HCT116 (cell line): Measurements from ENCODE around the gene PEAK1. TPM values are rescaled to one million over a fixed set of nuclear protein-coding genes. Genes with fewer than 3 reads are reported as not detected.

Source experiments
- ATAC-seq: fragments of 200-7000 bp; cut with Tn5 transposase; 2 replicates; pipeline ENCODE4 v1.9.1; 2020; ENCODE audit warnings: mild to moderate bottlenecking, moderate library complexity
- BruUV-seq: library from RNA; stranded (reverse); fragments of 400-500 nt; replicated peaks from 2 replicates; lab custom pipeline; 2021; lab: Mats Ljungman, UMichigan
- CTCF ChIA-PET: fragments of 300-600 bp; sonication (Branson Sonifier 250); formaldehyde crosslinking; loops from one replicate; lab custom pipeline; 2021; ENCODE audit warnings: antibody characterized with exemption; lab: Charles Lee
- POLR2A ChIA-PET: fragments of 300-600, 350-600 bp; sonication (Branson Sonifier 250); formaldehyde crosslinking; loops from one replicate; lab custom pipeline; 2021; ENCODE audit warnings: antibody characterized with exemption; lab: Charles Lee
- RAD21 ChIA-PET, 2 experiments: fragments of 300-600 bp; sonication (Branson Sonifier 250); formaldehyde crosslinking; loops; one replicate each; lab custom pipeline; 2023; ENCODE audit warnings: low total read pairs in 2 of 2; ENCODE audit not compliant: uncharacterized antibody in 2 of 2, unreplicated experiment in 2 of 2, low non-redundant PET in 1 of 2; lab: Charles Lee
- DNase-seq: peaks from one replicate; pipeline ENCODE4 v3.0.0-alpha.2; 2010; ENCODE audit warnings: low read depth, low spot score
- H2AFZ ChIP-seq: fragments of 200-600 bp; shearing (Covaris generic), sonication (generic); 2 replicates; pipeline ENCODE4 v1.6.1; 2017; ENCODE audit warnings: low read depth, mixed run types, mixed read lengths, antibody characterized with exemption, low read length; ENCODE audit not compliant: poor library complexity, severe bottlenecking
- H3K27ac ChIP-seq: 2 replicates; pipeline ENCODE4 v1.5.1; 2012; ENCODE audit warnings: low read depth, low read length
- H3K27me3 ChIP-seq: fragments of 200-600 bp; sonication (generic); 2 replicates; pipeline ENCODE4 v1.6.1; 2016; ENCODE audit warnings: mixed run types, low read length, mixed read lengths; ENCODE audit not compliant: insufficient read depth
- H3K36me3 ChIP-seq, 2 experiments: fragments of 200-500 bp in 1 of 2; fragments of 200-600 bp in 1 of 2; sonication (Bioruptor generic) in 1 of 2; sonication (generic) in 1 of 2; 2 replicates each; pipeline versions ENCODE4 v1.5.1 to v1.6.1; 2014 to 2016; ENCODE audit warnings: low read length in 2 of 2, inconsistent platforms in 1 of 2, mixed read lengths in 1 of 2, mixed run types in 1 of 2; ENCODE audit not compliant: insufficient read depth in 2 of 2, control insufficient read depth in 1 of 2
- H3K4me1 ChIP-seq, 2 experiments: fragments of 200-600 bp in 1 of 2; sonication (generic) in 1 of 2; 2 replicates each; pipeline versions ENCODE4 v1.5.1 to v1.6.1; 2012 to 2017; ENCODE audit warnings: low read length in 2 of 2, inconsistent platforms in 1 of 2, mild to moderate bottlenecking in 1 of 2, mixed read lengths in 1 of 2, mixed run types in 1 of 2, moderate library complexity in 1 of 2; ENCODE audit not compliant: insufficient read depth in 2 of 2, control insufficient read depth in 1 of 2
- H3K4me2 ChIP-seq: fragments of 200-600 bp; sonication (generic); 2 replicates; pipeline ENCODE4 v1.6.1; 2017; ENCODE audit warnings: mixed run types, low read length, mixed read lengths
- H3K4me3 ChIP-seq, 2 experiments: fragments of 200-600 bp in 1 of 2; sonication (generic) in 1 of 2; replicated peaks in 1 of 2; 2 replicates each; pipeline ENCODE4 v1.5.1; 2011 to 2016; ENCODE audit warnings: low read length in 2 of 2, control low read depth in 1 of 2, low read depth in 1 of 2, mild to moderate bottlenecking in 1 of 2, mixed read lengths in 1 of 2, mixed run types in 1 of 2
- H3K79me2 ChIP-seq: fragments of 200-600 bp; sonication (generic); 2 replicates; pipeline ENCODE4 v1.6.1; 2017; ENCODE audit warnings: mild to moderate bottlenecking, mixed run types, low read length, moderate library complexity, mixed read lengths; ENCODE audit not compliant: insufficient read depth
- H3K9ac ChIP-seq: fragments of 200-600 bp; sonication (generic); 2 replicates; pipeline ENCODE4 v1.6.1; 2016; ENCODE audit warnings: low read length, mixed read lengths
- H3K9me2 ChIP-seq: fragments of 200-600 bp; sonication (generic), shearing (Covaris generic); 2 replicates; pipeline ENCODE4 v1.6.1; 2017; ENCODE audit warnings: mixed run types, mild to moderate bottlenecking, moderate library complexity; ENCODE audit not compliant: insufficient read depth
- H3K9me3 ChIP-seq, 2 experiments: fragments of 200-500 bp in 1 of 2; fragments of 200-600 bp in 1 of 2; sonication (Bioruptor generic) in 1 of 2; sonication (generic) in 1 of 2; 2 replicates each; pipeline ENCODE4 v1.6.1; 2014 to 2017; ENCODE audit warnings: low read length in 2 of 2, mixed read lengths in 2 of 2, inconsistent platforms in 1 of 2, low read depth in 1 of 2, mild to moderate bottlenecking in 1 of 2, mixed run types in 1 of 2, moderate library complexity in 1 of 2; ENCODE audit not compliant: control insufficient read depth in 1 of 2, insufficient read depth in 1 of 2
- H4K20me1 ChIP-seq: fragments of 200-600 bp; sonication (generic), shearing (Covaris generic); 2 replicates; pipeline ENCODE4 v1.6.1; 2017; ENCODE audit warnings: mixed run types, mild to moderate bottlenecking, moderate library complexity; ENCODE audit not compliant: insufficient read depth
- CBX3 ChIP-seq: IDR thresholded peaks from 2 replicates; pipeline ENCODE4 v1.6.1; 2012; ENCODE audit warnings: low read depth
- EGR1 ChIP-seq: IDR thresholded peaks from 2 replicates; pipeline ENCODE4 v1.6.1; 2012; ENCODE audit warnings: low read depth
- ELF1 ChIP-seq: IDR thresholded peaks from 2 replicates; pipeline ENCODE4 v1.6.1; 2012; ENCODE audit warnings: low read depth, borderline replicate concordance
- EZH2 ChIP-seq: fragments of 200-600 bp; sonication (generic); IDR thresholded peaks from 2 replicates; pipeline ENCODE4 v1.6.1; 2017; ENCODE audit warnings: antibody characterized with exemption, mixed run types
- EZH2phosphoT487 ChIP-seq: fragments of 200-600 bp; IDR thresholded peaks from 2 replicates; pipeline ENCODE4 v1.6.1; 2018; ENCODE audit warnings: antibody characterized with exemption, borderline replicate concordance
- FOSL1 ChIP-seq: IDR thresholded peaks from 2 replicates; pipeline ENCODE4 v1.6.1; 2012; ENCODE audit warnings: low read depth
- JUND ChIP-seq: IDR thresholded peaks from 2 replicates; pipeline ENCODE4 v1.6.1; 2012
- SIN3A ChIP-seq: IDR thresholded peaks from 2 replicates; pipeline ENCODE4 v1.6.1; 2012; ENCODE audit warnings: low read depth
- SP1 ChIP-seq: IDR thresholded peaks from 2 replicates; pipeline ENCODE4 v1.6.1; 2012; ENCODE audit warnings: low read depth
- SRF ChIP-seq: IDR thresholded peaks from 2 replicates; pipeline ENCODE4 v1.6.1; 2012; ENCODE audit warnings: low read depth
- ZFX ChIP-seq: fragments of 450-650 bp; IDR thresholded peaks from 2 replicates; pipeline ENCODE4 v1.6.1; 2017
- ZNF274 ChIP-seq: fragments of 200-500 bp; sonication (Bioruptor generic); IDR thresholded peaks from 2 replicates; pipeline ENCODE4 v1.6.1; 2014; ENCODE audit warnings: mild to moderate bottlenecking, low read depth, low read length, inconsistent platforms
- intact Hi-C: fragments of 100-400 bp; cut with micrococcal nuclease; formaldehyde crosslinking; loops from 2 replicates; pipeline ENCODE4 v1.10.0; 2022
- total RNA-seq: library from RNA; stranded (reverse); gene quantifications from one replicate; pipeline ENCODE4 v1.2.1, GENCODE V29; 2021; ENCODE audit not compliant: unreplicated experiment
- TF ChIP-seq, protein P1 (sequence below), 3 experiments: fragments of 200-600 bp in 1 of 3; sonication (generic) in 1 of 3; IDR thresholded peaks in 2 of 3; conservative IDR thresholded peaks in 1 of 3; 2 replicates each; pipeline ENCODE4 v1.5.1; 2012 to 2017; ENCODE audit warnings: low read depth in 2 of 3, low read length in 2 of 3, antibody characterized with exemption in 1 of 3, borderline replicate concordance in 1 of 3, control low read depth in 1 of 3, mild to moderate bottlenecking in 1 of 3, mixed read lengths in 1 of 3, mixed run types in 1 of 3, moderate library complexity in 1 of 3; ENCODE audit not compliant: insufficient read depth in 1 of 3
- TF ChIP-seq, protein P2 (sequence below): IDR thresholded peaks from 2 replicates; pipeline ENCODE4 v1.6.1; 2011; ENCODE audit warnings: mild to moderate bottlenecking, low read length, moderate library complexity; ENCODE audit not compliant: insufficient replicate concordance; ENCODE audit errors: extremely low read depth
- TF ChIP-seq, protein P3 (sequence below): IDR thresholded peaks from 2 replicates; pipeline ENCODE4 v1.6.1; 2012

PEAK1 gene
- total RNA-seq, 1 experiment from 2014 or later = 23.4 TPM

DNA sequence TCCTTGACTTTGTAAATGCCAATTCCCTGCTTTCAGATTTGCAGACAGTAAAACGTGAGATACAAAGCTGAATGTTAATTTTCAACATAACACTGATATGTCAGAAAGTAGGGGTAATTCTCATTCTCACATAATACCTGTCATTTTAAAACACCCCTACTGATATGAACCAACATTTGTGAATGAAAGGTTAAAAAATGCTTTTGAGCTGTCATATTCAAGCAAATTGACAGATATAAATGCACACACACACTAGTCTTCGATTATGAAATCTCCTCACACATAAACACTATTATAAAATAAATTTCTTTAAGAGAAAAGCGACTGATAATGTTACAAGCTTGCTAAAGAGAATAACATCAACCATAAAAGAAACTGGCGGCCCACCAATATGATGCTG is 128.8 kb downstream of the PEAK1 start:
- no peak for ATAC-seq
- H3K79me2 ChIP-seq = no peaks in the 10 kb centered on the region
- H3K4me1 ChIP-seq = no peaks in the 10 kb centered on the region
- H2AFZ ChIP-seq = no peak overlapping the region
- no peak overlapping the region for H3K9ac ChIP-seq
- no peaks in the 10 kb centered on the region for H3K27me3 ChIP-seq
- no peaks in the 10 kb centered on the region; the same call in 1 of the 2 replicates for H4K20me1 ChIP-seq
- CTCF ChIA-PET = no interaction called here
- no peaks in the 10 kb centered on the region for H3K36me3 ChIP-seq
- intact Hi-C loops = no loop called here
- no peak overlapping the region for H3K4me3 ChIP-seq
- no TSS peak for BruUV-seq
- RAD21 ChIA-PET = no interaction called here
- no peaks in the 10 kb centered on the region for H3K9me3 ChIP-seq
- POLR2A ChIA-PET = no interaction called here
- TF ChIP-seq EZH2 (no peak), FOSL1 (no peak), JUND (no peak), ZNF274 (no peak), EZH2phosphoT487 (no peak), ZFX (no peak)
- TF ChIP-seq, protein P1, sequence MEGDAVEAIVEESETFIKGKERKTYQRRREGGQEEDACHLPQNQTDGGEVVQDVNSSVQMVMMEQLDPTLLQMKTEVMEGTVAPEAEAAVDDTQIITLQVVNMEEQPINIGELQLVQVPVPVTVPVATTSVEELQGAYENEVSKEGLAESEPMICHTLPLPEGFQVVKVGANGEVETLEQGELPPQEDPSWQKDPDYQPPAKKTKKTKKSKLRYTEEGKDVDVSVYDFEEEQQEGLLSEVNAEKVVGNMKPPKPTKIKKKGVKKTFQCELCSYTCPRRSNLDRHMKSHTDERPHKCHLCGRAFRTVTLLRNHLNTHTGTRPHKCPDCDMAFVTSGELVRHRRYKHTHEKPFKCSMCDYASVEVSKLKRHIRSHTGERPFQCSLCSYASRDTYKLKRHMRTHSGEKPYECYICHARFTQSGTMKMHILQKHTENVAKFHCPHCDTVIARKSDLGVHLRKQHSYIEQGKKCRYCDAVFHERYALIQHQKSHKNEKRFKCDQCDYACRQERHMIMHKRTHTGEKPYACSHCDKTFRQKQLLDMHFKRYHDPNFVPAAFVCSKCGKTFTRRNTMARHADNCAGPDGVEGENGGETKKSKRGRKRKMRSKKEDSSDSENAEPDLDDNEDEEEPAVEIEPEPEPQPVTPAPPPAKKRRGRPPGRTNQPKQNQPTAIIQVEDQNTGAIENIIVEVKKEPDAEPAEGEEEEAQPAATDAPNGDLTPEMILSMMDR (IDR thresholded peaks at IDR 0.05 in 2 of 3, conservative IDR thresholded peaks at IDR 0.05 in 1 of 3; ENCODE audit: borderline replicate concordance in 1 of 3, insufficient read depth in 1 of 3, low read depth in 2 of 3, low read length in 2 of 3) = no peak
- TF ChIP-seq, all 23 proteins: peak for 0
- H3K9me2 ChIP-seq = no peaks in the 10 kb centered on the region
- no peak overlapping the region for H3K4me2 ChIP-seq
- no peak for DNase-seq
- no peak overlapping the region for H3K27ac ChIP-seq

DNA sequence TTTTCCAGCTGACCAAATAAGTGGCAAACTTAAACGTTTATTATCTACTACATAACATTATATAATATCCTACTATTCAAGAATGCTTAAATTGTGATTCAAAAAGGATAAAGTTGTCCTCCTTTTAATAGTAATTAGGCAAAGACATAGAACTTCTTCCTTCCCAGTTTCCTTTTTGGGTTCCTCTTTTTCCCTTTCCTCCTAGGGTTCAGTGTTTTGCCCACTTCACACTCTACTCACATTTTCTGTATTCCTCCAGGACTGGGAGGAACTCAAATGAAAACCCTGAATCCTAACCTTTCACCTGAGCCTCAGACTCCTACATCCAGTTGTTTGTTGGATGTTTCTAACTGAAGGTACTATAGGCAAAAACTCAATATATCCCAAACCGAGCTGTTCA is 132.5 kb downstream of the PEAK1 start:
- CTCF ChIA-PET = no interaction called here
- Histone ChIP-seq H2AFZ (no peak overlapping the region), H3K27me3 (no peaks in the 10 kb centered on the region), H3K79me2 (no peaks in the 10 kb centered on the region), H3K4me2 (no peak overlapping the region), H3K9me2 (no peaks in the 10 kb centered on the region), H3K36me3 (no peaks in the 10 kb centered on the region), H3K4me1 (no peaks in the 10 kb centered on the region), H3K9ac (no peak overlapping the region), H3K9me3 (no peaks in the 10 kb centered on the region), H3K27ac (no peak overlapping the region), H4K20me1 (no peaks in the 10 kb centered on the region; the same call in 1 of the 2 replicates), H3K4me3 (no peak overlapping the region)
- RAD21 ChIA-PET = no interaction called here
- DNase-seq (no peak), ATAC-seq (no peak)
- POLR2A ChIA-PET = no interaction called here
- intact Hi-C loops = no loop called here
- BruUV-seq = no TSS peak
- TF ChIP-seq ELF1 (no peak), JUND (no peak), CBX3 (no peak), ZNF274 (no peak), SIN3A (no peak), SRF (no peak), SP1 (no peak), EGR1 (no peak), ZFX (no peak)
- TF ChIP-seq, protein P2, sequence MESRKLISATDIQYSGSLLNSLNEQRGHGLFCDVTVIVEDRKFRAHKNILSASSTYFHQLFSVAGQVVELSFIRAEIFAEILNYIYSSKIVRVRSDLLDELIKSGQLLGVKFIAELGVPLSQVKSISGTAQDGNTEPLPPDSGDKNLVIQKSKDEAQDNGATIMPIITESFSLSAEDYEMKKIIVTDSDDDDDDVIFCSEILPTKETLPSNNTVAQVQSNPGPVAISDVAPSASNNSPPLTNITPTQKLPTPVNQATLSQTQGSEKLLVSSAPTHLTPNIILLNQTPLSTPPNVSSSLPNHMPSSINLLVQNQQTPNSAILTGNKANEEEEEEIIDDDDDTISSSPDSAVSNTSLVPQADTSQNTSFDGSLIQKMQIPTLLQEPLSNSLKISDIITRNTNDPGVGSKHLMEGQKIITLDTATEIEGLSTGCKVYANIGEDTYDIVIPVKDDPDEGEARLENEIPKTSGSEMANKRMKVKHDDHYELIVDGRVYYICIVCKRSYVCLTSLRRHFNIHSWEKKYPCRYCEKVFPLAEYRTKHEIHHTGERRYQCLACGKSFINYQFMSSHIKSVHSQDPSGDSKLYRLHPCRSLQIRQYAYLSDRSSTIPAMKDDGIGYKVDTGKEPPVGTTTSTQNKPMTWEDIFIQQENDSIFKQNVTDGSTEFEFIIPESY = no peak
- TF ChIP-seq, protein P3, sequence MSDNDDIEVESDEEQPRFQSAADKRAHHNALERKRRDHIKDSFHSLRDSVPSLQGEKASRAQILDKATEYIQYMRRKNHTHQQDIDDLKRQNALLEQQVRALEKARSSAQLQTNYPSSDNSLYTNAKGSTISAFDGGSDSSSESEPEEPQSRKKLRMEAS = no peak
- TF ChIP-seq, protein P1 (IDR thresholded peaks at IDR 0.05 in 2 of 3, conservative IDR thresholded peaks at IDR 0.05 in 1 of 3; ENCODE audit: borderline replicate concordance in 1 of 3, insufficient read depth in 1 of 3, low read depth in 2 of 3, low read length in 2 of 3) = no peak
